ENCODE measurements around the gene FAM241A.

The FAM241A gene

GRCh38 chr4:112234952-112235609 is 89.8 kb downstream of the FAM241A start:
- Histone ChIP-seq H3K9me3 (no peaks in the 10 kb centered on the region), H3K36me3 (no peaks in the 10 kb centered on the region), H3K4me1 (ENCODE audit: control insufficient read depth in 1 of 2, insufficient read depth in 1 of 2, low read depth in 1 of 2, low read length in 1 of 2) (peaks cover 17% of the 10 kb centered on the region in 2 experiments), H3K27ac (no peak overlapping the region), H3K27me3 (no peaks in the 10 kb centered on the region), H3K4me3 (ENCODE audit: low read depth in 1 of 2, low read length in 1 of 2) (no peak overlapping the region)
- peak; percentile 37 for TF ChIP-seq CTCF (IDR thresholded peaks at IDR 0.05)

GRCh38 chr4:112236040-112236439 is 90.8 kb downstream of the FAM241A start:
- Histone ChIP-seq H3K9me3 (no peaks in the 10 kb centered on the region), H3K4me1 (ENCODE audit: control insufficient read depth in 1 of 2, insufficient read depth in 1 of 2, low read depth in 1 of 2, low read length in 1 of 2) (peaks cover 9 to 10% of the 10 kb centered on the region in 2 experiments), H3K4me3 (ENCODE audit: low read depth in 1 of 2, low read length in 1 of 2) (no peak overlapping the region), H3K27ac (no peak overlapping the region), H3K36me3 (no peaks in the 10 kb centered on the region), H3K27me3 (no peaks in the 10 kb centered on the region)
- TF ChIP-seq CTCF (IDR thresholded peaks at IDR 0.05) = no peak

- Histone ChIP-seq H3K4me3 (ENCODE audit: low read depth in 1 of 2, low read length in 1 of 2) (no peak overlapping the region), H3K27me3 (no peaks in the 10 kb centered on the region), H3K9me3 (no peaks in the 10 kb centered on the region), H3K27ac (no peak overlapping the region), H3K36me3 (no peaks in the 10 kb centered on the region), H3K4me1 (ENCODE audit: control insufficient read depth in 1 of 2, insufficient read depth in 1 of 2, low read depth in 1 of 2, low read length in 1 of 2) (no peaks in the 10 kb centered on the region)
- TF ChIP-seq CTCF (IDR thresholded peaks at IDR 0.05) = no peak
Measured at GRCh38 chr4:112238833-112239232, 93.6 kb downstream of the FAM241A start.
